Placental pericyte (primary cell): ENCODE results near the gene TRIM15. TPM values are rescaled to one million over a fixed set of nuclear protein-coding genes. Genes with fewer than 3 reads are reported as not detected.

Experiments
- small RNA-seq: library from RNA; depleted of rRNA; stranded (forward); fragments of <200 nt; gene quantifications from one replicate; pipeline ENCODE3, GENCODE V24; 2012; ENCODE audit warnings: low replicate concordance
- total RNA-seq: library from RNA; depleted of rRNA; stranded (reverse); fragments of >200 nt; gene quantifications from 2 replicates; pipeline ENCODE4 v1.2.3, GENCODE V29; 2012

Gene TRIM15
- total RNA-seq, result not detected in 2 replicates

DNA sequence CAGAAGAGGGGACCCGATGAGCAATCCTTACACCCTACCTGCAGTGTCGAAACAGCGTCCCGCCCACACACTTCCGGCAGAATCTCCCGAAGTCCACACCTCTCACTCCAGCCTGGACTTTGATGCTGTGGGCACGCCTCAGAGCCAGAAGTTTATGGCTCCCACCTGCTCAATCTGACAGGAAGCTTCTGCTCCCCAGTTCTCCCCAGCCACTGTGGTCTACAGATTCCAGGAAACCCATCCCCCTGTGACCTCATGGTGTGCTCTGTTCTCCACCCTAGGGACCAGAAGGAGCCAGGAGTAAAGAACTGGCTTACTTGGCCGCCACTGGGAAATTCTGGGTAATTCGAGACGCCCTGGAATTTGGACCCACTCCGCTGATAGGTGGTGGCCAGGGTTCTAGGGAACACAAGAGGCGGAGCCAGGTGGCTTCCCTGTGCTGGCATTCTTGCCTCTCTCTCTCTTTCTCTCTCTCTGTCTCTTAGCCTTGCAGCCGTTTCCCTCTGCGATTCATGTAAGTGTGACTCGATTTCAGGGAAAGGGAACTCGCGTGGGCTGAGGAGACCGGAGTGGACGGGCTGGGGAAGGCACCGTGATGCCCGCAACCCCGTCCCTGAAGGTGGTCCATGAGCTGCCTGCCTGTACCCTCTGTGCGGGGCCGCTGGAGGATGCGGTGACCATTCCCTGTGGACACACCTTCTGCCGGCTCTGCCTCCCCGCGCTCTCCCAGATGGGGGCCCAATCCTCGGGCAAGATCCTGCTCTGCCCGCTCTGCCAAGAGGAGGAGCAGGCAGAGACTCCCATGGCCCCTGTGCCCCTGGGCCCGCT, at the start of gene TRIM15:
TSS of gene TRIM15 (plus strand) at position 457 of the 828 bp plus-strand sequence. CDS start at position 596, 139 bp downstream.

DNA sequence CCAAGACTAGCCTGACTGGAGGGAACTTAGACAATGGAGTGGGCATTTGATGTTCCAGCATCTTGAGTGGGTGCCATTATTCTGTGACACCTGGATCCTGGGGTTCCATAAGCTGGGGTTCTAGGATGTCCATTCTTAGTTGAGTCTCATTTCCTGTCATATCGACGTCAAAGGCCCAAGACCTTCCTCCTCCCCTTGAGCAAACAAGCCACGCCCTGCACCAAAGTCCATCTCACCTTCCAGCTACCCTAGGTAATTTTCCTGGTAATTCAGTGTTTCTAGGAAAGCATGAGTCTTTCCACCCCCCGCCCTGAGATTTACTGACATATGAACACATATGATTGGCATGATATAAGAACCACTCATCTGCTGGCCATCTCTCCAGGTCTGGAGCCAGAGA, 27.6 kb upstream of the TRIM15 start, which contains the start of gene TRIM40:
TSS of gene TRIM40 (plus strand) at position 384 of the 400 bp plus-strand sequence. CDS start 897 bp downstream, outside the sequence.

DNA sequence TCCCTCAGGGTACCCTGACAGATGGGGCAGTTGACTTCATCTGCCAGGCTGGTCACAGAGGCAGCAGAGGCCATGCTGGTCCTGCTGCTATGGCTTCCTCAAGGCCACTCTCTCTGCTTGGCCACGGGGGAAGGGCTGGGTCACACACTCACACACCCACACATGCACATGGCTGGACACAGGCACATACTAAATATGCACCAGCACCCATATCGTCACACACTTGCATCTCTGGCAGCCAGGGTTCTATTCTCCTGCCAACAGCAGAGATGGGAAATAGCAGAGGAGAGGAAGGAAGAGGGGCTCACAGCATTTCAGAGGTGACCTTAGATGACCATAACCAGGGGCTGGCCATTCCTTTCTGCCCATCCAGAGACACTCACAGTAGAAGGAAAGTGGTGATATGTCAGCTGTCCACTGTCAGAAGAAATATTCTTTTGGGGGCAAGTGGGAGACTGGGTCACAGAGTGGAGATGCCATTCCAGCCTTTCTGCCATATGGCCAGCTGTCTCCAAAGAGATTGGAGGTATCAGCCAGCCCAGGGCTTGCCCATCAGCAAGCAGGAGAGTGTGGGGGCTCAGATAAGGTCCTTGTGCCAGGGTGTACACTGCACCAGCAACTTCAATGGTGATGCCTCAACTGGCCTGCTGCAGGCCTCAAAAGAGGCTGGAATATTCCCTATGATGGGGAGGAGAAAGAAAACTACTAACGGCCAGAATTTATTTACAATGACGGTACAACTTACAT, 2.4 kb upstream of the TRIM15 start, which contains the start of gene TRIM10:
TSS of gene TRIM10 (minus strand) at position 427 of the 747 bp plus-strand sequence. CDS start at position 74, 353 bp downstream.

DNA sequence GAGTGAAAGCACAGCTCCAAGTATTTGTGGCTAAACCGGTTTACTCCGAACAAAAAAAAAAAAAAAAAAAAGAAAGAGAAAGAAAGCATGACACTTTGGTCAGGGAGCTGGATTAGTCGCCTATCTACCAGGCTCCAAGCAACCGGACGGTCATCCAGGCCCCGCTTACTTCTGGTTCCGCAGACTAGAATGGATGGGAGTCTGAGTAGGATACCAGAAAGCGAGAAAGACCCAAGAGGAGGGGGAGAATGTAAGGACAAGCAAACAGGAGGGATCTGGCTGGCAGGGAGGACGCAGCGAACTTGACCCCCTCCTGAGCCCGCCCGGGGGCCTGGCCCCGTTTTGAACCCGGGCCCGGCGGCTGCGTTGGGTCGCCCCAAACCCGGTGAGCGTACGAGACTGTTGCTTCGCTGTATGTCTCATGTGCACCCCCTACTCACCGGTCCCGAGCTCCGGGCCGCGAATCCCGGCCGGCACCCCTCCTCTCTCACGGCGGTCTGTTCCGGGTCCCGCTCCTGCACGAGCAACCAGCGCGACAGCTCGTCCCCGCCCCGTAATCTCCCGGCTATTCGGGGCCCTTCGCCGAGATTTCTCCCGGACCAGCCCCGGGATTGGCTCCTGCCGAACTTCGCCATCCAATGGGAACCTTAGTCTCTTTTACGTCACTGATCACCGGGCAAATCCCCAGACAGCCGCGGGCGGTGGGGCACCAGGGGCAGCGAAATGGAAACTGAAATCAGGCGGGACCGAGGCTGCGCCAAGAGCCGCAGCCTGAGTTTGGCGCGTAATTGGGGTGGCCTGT, 49.7 kb downstream of the TRIM15 start, which contains the start of gene TRIM26:
TSS of gene TRIM26 (minus strand) at position 542 of the 802 bp plus-strand sequence. CDS start 14,303 bp downstream, outside the sequence.

Small RNA genes lying within 50 kb of the gene (small RNA-seq; reads per million reads assigned to genes)
- gene RF00554, result not detected

Other genes with a start within 250 kb of the TRIM15 start
- gene HLA-A, start 221.0 kb upstream of the TRIM15 start, total RNA-seq, result 523 and 603 TPM in 2 replicates
- gene POLR1H, start 102.3 kb upstream of the TRIM15 start, total RNA-seq, result 16.2 and 27.3 TPM in 2 replicates
- 39.1 and 41.6 TPM in 2 replicates for gene PPP1R11, start 96.3 kb upstream of the TRIM15 start, total RNA-seq
- gene RNF39, start 87.8 kb upstream of the TRIM15 start, total RNA-seq, result not detected in 2 replicates
- gene TRIM31, start 50.5 kb upstream of the TRIM15 start, total RNA-seq, result not detected in 2 replicates
- not detected in 2 replicates for gene TRIM40, start 27.4 kb upstream of the TRIM15 start, total RNA-seq
- not detected in 2 replicates for gene TRIM10, start 2.3 kb upstream of the TRIM15 start, total RNA-seq
- 25.6 and 36.9 TPM in 2 replicates for gene TRIM26, start 49.9 kb downstream of the TRIM15 start, total RNA-seq
- gene TRIM39, start 163.4 kb downstream of the TRIM15 start, total RNA-seq, result 18.3 and 19.5 TPM in 2 replicates
- 29.5 and 31.4 TPM in 2 replicates for gene RPP21, start 181.6 kb downstream of the TRIM15 start, total RNA-seq